GM21576 (cell line): Measurements from ENCODE around the gene GDF9.

ENCODE experiments used
- ATAC-seq: cut with Tn5 transposase; IDR thresholded peaks from one replicate; pipeline ENCODE4 v1.9.1; 2021; ENCODE audit warnings: mild to moderate bottlenecking, moderate library complexity; ENCODE audit not compliant: unreplicated experiment

The GDF9 gene

GRCh38 chr5:132838516-132839282 is 27.6 kb downstream of the GDF9 start:
- ATAC-seq: no peak

GRCh38 chr5:132837868-132838267 is 28.4 kb downstream of the GDF9 start:
- ATAC-seq: no peak

DNA sequence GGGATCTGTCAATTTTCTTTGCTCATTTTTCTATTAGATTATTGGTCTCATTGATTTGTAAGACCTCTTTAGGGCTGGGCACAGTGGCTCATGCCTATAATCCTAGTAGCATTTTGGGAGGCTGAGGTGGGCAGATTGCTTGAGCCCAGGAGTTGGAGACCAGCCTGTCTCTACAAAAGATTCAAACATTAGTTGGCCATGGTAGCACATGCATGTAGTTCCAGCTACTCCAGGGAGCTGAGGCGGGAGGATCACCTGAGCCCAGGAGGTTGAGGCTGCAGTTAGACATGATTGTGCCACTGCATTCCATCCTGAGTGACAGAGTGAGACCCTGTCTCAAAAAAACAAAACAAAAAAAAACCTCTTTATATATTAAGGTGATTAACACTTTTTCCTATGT is 29.4 kb downstream of the GDF9 start:
- ATAC-seq: no peak

GRCh38 chr5:132834057-132834456 is 32.2 kb downstream of the GDF9 start:
- no peak for ATAC-seq

DNA sequence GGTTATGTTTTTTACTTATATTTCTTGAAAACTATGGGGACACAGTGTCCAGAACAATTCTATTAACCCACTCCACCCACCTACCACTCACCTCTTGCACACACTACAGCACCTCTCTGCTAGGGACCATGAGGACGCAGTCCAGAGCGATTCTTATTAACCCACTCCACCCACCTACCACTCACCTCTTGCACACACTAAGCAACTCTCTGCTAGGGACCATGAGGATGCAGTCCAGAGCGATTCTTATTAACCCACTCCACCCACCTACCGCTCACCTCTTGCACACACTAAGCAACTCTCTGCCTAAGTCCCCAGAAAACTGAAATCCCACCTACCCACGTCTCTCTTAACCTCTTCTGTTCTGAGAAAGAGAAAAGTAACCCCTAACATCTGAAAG is 33.7 kb downstream of the GDF9 start:
- ATAC-seq: no peak

GRCh38 chr5:132831095-132831860 is 35.0 kb downstream of the GDF9 start:
- ATAC-seq: no peak

GRCh38 chr5:132830436-132831094 is 35.7 kb downstream of the GDF9 start, which contains the start of gene SHROOM1:
SHROOM1 (minus strand) TSS chr5:132830647; CDS start chr5:132826140, 4,507 bp downstream.
- ATAC-seq: peak; percentile 62

DNA sequence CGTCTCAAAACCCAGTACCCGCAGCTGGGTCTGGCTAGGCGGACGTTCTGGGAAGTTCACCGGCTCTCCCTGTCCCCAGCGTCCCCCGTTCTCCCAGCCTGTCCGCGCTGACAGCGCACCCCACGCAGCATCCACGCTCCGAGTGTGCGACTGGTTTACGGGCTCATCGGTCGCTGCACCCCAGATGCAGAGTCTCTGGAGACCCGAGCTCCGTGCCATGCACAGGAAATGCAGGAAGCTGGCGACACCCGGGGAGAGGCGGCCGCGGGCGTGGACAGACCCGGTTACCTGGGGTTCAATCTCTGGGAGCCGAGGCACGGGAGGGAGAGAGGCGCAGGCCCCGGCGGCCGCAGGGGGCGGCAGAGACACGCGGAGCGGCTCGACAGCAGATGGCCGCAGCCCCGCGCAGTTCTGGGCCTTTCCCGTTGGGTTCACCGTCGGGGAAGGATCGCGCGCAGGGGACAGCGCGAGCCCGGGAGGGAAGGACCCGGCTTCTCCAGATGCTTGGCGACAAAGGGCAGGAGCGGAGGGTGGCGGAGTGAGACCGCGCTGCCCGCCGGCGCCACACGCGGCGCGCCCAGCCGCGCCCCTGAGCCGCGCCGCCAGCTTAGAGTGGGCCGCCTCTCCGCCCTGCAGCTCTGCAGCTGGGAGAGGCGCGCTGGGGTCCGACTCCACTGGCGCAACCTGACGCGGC is 36.4 kb downstream of the GDF9 start:
- peak; percentile 73 for ATAC-seq

DNA sequence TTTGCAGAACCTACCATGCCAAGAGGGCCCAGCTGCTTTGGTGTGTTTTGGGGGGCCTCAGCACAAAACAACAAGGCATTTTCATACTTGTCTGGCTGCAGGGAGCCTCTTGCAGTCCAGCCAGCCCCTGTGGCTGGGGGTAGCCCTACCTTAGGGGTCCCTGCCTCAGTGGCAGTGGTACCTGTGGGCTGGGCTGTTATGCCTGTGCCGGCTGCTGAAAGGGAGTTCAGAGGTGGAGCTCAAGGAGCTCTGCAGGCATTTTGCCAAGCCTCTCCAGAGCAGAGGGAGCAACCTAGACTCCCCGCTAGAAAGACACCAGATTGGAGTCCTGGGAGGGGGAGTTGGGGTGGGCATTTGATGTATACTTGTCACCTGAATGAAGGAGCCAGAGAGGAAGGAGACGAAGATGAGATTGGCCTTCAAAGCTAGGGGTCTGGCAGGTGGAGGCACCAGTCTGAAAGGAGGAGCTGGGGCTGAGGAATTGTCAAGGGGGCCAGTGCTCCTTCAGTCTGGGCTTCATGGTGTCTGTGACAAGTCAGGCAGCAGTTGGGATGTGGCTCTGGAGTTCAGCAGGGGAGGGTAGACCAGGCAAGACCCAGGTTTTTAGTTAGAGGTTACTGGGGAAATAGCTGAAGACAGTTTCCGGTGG is 37.3 kb downstream of the GDF9 start:
- ATAC-seq: no peak

GRCh38 chr5:132827943-132828673 is 38.2 kb downstream of the GDF9 start:
- ATAC-seq: no peak

- ATAC-seq: no peak
Measured at GRCh38 chr5:132826424-132827082, 39.7 kb downstream of the GDF9 start.

- no peak for ATAC-seq
Measured at GRCh38 chr5:132825834-132826391, 40.4 kb downstream of the GDF9 start.

GRCh38 chr5:132825033-132825833 is 41.0 kb downstream of the GDF9 start:
- no peak for ATAC-seq

GRCh38 chr5:132824426-132824825 is 41.8 kb downstream of the GDF9 start:
- ATAC-seq: no peak

DNA sequence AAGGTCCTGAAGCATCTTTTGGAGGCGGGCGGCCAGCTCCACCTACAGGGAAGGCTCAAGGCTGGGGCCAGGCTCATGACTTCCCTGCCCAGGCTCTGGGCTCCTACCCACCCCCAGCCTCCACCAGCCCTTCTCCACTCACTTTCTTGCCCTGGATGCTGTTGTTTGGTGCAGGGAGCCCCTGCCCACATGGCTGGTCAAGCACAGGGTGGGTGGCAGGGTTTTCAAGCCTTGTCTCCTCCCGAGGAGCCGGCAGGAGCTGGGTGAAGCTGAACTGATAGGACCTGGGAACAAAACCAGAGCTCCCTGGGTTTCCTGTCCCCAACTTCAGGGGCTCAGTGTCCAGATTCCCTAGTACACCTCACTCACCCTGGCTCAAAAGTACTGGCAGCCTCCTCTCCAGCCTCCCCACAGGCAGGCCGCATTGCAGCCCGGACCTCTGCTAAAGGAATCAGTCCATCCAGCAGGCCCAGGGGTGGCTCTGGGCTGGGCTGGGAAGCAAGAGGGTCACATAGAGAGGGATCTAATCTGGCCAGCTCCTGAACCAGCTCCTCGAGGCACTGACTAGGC is 42.7 kb downstream of the GDF9 start:
- ATAC-seq: no peak

GRCh38 chr5:132822650-132823480 is 43.4 kb downstream of the GDF9 start:
- ATAC-seq: no peak

- no peak for ATAC-seq
Measured at GRCh38 chr5:132821791-132822190, 44.5 kb downstream of the GDF9 start.
